HL-60/S4 (cell line): Measurements from ENCODE around the gene ZBED5.
"Not testable (repeated sequence)": the region's sequence is repeated elsewhere in the genome, so short reads cannot be mapped to it uniquely, and the experiment has no call there.

Source experiments
- in situ Hi-C: fragments of 300-500 bp; cut with MboI; formaldehyde crosslinking; loops from 2 replicates; pipeline ENCODE4 v1.14.3; 2022; ENCODE audit warnings: low sequenced_read_pairs

ZBED5 gene

DNA sequence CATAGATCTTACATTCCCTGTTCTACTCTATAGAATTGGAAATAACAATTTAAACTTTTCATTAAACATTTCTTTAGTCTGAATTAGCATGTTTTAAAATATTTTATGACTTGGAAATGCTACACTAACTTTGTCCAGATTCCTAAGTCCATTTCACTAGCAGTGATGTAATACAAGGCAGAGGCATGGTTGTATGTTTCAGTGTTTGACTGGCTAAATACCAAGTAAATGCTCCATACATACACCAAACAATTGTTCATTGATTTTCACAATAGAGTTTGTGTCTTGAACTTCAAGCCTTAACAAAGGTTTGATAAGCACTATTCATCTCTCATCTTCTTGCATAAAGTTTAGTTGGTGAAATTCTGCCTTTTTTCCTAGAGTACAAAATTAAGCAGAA is 13.5 kb downstream of the ZBED5 start:
- in situ Hi-C loops = no loop called here

DNA sequence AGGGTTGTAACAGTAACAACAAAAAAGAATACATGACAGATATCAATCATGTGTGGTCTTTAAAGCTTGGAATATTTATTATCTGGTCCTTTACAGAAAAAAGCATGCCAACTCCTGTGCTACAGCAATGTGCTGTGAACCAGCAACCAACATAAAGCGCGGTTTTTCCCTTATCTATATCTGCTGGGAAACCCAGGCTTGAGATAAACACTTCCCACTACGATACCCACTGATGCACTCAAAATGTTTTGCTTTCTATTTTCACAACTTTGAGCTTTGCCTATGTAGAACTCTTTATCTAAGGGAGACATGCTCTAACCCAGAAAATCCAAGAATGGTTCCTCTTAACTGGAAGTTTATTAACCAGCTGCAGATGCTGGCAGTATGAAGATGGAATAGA is 19.0 kb downstream of the ZBED5 start:
- in situ Hi-C loops = no loop called here

DNA sequence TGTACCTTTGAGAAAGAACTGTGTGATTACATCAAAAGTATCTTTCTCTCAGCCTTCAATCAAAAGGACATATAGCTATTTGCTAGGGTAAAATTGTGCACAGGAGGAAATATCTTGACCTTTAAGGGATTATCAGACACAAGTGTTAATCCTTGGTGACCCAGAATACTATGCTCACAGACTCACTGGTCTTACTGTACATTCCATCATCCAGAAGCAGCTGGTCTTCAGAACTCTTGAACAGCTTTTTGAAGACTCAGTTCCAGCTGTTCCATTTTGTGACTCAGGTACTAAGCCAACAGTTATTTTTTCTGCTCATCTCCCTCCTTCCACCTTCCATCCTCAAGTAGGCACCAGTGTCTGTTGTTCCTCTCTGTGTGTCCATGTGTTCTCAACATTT is 19.8 kb downstream of the ZBED5 start:
- in situ Hi-C loops = no loop called here

GRCh38 chr11:10836884-10837283 is 21.0 kb downstream of the ZBED5 start:
- in situ Hi-C loops = not testable (repeated sequence)

DNA sequence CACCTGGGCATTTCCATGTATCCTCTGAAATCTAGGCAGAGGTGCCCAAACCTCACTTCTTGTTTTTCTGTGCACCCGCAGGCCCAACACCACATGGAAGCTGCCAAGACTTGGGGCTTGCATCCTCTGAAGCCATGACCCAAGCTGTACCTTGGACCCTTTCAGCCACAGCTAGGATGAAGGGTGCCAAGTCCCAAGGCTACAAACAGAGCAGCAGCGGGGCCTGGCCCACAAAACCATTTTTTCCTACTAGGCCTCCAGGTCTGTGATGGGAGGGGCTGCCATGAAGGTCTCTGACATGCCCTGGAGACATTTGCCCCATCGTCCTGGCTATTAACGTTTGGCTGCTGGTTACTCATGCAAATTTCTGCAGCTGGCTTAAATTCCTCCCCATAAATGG is 28.7 kb downstream of the ZBED5 start:
- in situ Hi-C loops = no loop called here

- in situ Hi-C loops = no loop called here
Observed at GRCh38 chr11:10828402-10828801, 29.5 kb downstream of the ZBED5 start.

GRCh38 chr11:10824888-10825287 is 33.0 kb downstream of the ZBED5 start:
- in situ Hi-C loops = no loop called here

DNA sequence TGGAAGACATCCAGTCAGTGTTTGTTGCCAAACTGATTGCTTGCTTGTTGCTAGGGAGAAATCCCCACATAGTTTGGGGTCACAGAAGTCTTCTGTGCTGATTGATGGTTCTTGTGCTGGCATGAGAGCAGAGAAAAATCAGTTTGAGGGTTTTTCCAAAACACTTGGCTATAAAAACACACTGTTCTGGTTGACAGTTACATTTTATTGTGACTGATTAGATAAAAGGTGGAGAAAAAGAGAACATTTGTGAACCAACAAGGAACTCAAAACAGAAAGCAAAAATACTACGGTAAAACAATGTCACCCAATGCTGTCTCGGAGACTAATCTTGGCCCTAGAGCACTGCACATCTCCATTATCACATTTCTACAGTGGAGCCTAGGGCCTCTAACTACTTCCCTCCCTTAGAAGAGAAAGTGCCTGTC is 34.7 kb downstream of the ZBED5 start:
- in situ Hi-C loops = no loop called here

GRCh38 chr11:10822491-10822890 is 35.4 kb downstream of the ZBED5 start:
- in situ Hi-C loops = not testable (repeated sequence)

DNA sequence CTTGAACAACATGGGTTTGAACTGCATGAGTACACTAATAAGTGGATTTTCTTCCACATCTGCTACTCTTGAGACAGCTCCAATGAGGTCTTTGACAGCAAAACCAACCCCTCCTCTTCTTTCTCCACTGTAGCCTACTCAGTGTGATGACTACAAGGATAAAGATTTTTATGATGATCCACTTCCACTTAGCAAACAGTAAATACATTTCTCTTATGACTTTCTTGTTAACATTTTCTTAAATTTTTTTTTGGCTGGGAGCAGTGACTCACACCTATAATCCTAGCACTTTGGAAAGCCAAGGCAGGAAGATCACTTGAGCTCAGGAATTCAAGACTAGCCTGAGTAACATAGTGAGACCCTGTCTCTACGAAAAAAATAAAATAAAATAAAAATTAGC is 39.3 kb downstream of the ZBED5 start:
- in situ Hi-C loops = no loop called here

DNA sequence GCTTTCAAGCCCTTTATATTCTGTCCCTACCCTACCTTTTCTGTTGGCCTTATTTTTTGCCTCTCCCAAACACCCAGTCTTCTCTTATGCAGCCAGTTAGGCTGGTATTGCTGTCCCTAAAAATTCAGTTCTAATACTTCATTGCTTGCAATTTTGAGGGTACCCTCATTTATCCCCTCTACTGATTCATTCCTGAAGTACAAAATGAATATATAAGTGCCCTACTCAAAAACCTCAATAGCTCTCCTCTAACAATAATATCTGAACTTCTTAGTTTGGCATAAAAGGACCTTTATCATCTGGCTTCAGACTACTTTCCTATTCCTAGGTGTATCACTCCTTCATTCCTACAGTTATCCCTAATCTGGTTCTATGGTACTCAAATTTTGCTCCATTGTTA is 43.9 kb downstream of the ZBED5 start:
- in situ Hi-C loops = no loop called here

DNA sequence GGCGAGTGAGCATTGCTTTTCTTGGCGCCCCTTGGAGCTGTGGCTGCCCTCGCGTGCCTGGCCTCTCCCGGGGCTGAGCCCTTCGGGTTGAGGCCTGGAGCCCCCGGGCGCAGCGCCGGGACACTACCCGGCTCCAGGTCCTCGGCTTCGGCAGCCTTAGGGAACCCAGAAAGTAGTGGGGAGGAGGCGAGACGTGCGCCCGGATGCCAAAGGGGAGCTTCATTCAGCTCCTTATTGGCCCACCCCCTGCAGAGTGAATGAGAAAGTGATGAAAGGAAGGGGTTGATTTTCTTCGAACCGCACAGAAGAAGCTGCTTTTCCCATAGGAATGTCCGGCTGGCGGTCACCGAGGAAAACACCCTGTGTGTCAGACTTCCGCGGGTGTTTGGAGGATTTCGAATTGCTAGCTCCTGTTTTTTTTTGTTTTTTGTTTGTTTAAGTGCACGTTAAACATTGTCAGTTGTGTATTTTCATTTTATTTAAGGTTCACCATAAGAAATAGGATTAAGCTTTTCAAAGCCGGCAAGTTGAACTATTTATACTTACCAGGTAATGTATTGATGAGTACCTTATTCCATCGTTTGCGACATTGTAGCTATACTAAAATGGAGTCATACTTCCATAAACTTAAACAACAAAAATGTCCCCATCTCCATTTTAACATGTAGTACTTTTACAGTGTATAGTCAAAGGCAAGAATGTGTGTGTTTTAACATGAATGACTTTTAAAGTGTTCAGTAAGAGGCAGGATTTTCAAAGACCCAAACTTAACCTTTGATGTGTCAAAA is 48.3 kb downstream of the ZBED5 start:
- in situ Hi-C loops = no loop called here

GRCh38 chr11:10808553-10809372 is 49.1 kb downstream of the ZBED5 start, which contains the start of gene EIF4G2:
EIF4G2 (minus strand) TSS chr11:10808926.
- in situ Hi-C loops = no loop called here

GRCh38 chr11:10808235-10808552 is 49.7 kb downstream of the ZBED5 start:
- in situ Hi-C loops = no loop called here

DNA sequence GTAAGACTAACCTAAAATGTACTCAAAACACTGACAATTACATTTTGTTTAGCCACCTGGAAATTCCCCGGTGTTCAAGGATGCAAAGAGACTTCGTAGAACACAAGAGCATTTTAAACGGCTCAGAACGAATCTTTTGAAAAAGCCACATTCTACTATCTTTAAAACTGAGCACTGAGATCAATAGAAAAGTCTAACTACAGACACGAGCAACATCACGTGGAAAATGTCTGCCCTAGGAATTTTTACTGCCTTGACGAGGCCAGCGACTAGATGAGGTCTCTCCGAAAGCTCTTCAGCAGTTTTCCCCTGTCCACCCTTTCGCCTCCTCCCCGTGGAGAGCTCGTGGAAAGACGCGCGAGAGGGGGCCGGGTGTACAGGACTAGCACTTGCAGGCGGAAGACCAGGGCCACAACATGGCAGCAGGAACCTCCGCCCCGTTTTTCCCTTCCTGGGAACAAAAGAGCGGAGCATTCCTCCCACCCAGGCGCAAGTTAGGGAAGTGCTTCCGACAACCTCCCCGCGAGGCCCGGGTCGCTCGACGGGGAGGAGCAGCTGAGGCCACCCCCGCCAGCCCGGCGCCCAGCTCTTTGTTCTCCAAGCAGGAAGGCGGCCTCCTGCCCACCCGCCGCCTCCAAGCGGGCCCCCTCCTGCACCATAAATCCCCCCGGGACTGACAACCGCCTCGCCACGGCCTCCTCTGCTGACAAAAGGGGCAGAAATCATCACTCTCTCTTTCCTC is 50.2 kb downstream of the ZBED5 start:
- in situ Hi-C loops = no loop called here

- in situ Hi-C loops = no loop called here
Observed at GRCh38 chr11:10806206-10806605, 51.6 kb downstream of the ZBED5 start.

DNA sequence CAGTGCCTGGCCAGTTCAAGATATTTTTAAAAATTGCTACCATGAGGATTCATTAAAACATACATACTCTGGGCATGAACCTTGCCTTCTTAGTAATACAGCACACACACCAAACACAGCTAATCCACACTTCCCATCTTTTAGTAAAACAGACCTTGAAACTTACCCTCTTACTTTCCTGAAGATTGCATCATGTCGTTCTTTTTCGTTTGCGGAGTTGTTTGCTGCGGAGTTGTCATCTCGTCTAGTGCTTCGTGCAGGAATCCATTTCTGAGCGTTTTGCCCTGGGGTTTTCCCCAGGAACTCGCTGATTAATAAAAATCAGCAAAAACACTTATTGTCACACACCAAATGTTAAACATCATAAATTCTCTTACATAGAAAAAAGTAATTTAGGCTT is 52.1 kb downstream of the ZBED5 start:
- in situ Hi-C loops = no loop called here

GRCh38 chr11:10803676-10804075 is 54.2 kb downstream of the ZBED5 start:
- in situ Hi-C loops = no loop called here
